OCI-LY7 (cell line): Measurements from ENCODE around the gene ATP2C2. TPM values are rescaled to one million over a fixed set of nuclear protein-coding genes. Genes with fewer than 3 reads are reported as not detected.

ENCODE experiments used
- BruUV-seq: library from RNA; stranded (reverse); fragments of 400-500 nt; replicated peaks from 2 replicates; lab custom pipeline; 2021; lab: Mats Ljungman, UMichigan
- CTCF ChIA-PET: fragments of 300-600 bp; sonication (Branson Sonifier 250); formaldehyde crosslinking; loops from one replicate; lab custom pipeline; 2022; ENCODE audit warnings: antibody characterized with exemption; ENCODE audit not compliant: unreplicated experiment; lab: Charles Lee
- POLR2A ChIA-PET: fragments of 300-600 bp; sonication (Branson Sonifier 250); formaldehyde crosslinking; loops from one replicate; lab custom pipeline; 2022; ENCODE audit warnings: antibody characterized with exemption; lab: Charles Lee
- DNase-seq: peaks from one replicate; pipeline ENCODE4 v3.0.0-alpha.2; 2015; ENCODE audit warnings: low spot score
- H2AFZ ChIP-seq: fragments of 200-600 bp; sonication (generic), shearing (Covaris generic); 2 replicates; pipeline ENCODE4 v1.6.1; 2014; ENCODE audit warnings: mild to moderate bottlenecking, antibody characterized with exemption, low read length, moderate library complexity
- H3K27ac ChIP-seq: fragments of 200-600 bp; sonication (generic); 2 replicates; pipeline ENCODE4 v1.5.1; 2014; ENCODE audit warnings: mixed run types, low read depth, mild to moderate bottlenecking, moderate library complexity, low read length, inconsistent platforms; ENCODE audit not compliant: poor library complexity, severe bottlenecking
- H3K36me3 ChIP-seq: fragments of 200-600 bp; sonication (generic); 2 replicates; pipeline ENCODE4 v1.6.1; 2014; ENCODE audit warnings: mild to moderate bottlenecking, antibody characterized with exemption, low read length, moderate library complexity, mixed read lengths; ENCODE audit not compliant: insufficient read depth
- H3K4me1 ChIP-seq: fragments of 200-600 bp; sonication (generic); 2 replicates; pipeline ENCODE4 v1.5.1; 2014; ENCODE audit warnings: mild to moderate bottlenecking, low read length; ENCODE audit not compliant: insufficient read depth, poor library complexity, severe bottlenecking
- H3K4me2 ChIP-seq: fragments of 200-600 bp; sonication (generic); 2 replicates; pipeline ENCODE4 v1.6.1; 2014; ENCODE audit warnings: mild to moderate bottlenecking, low read length
- H3K4me3 ChIP-seq: fragments of 200-600 bp; sonication (generic); 2 replicates; pipeline ENCODE4 v1.5.1; 2014; ENCODE audit warnings: mild to moderate bottlenecking, low read depth, low read length; ENCODE audit not compliant: poor library complexity, severe bottlenecking
- H3K79me2 ChIP-seq: fragments of 200-600 bp; sonication (generic); 2 replicates; pipeline ENCODE4 v1.6.1; 2016; ENCODE audit warnings: low read depth, mild to moderate bottlenecking, low read length, moderate library complexity, mixed read lengths; ENCODE audit not compliant: insufficient read depth
- H3K9me2 ChIP-seq: fragments of 200-600 bp; sonication (generic); 2 replicates; pipeline ENCODE4 v1.6.1; 2016; ENCODE audit warnings: mild to moderate bottlenecking, low read length, mixed read lengths; ENCODE audit not compliant: insufficient read depth
- H3K9me3 ChIP-seq: fragments of 200-600 bp; sonication (generic); 2 replicates; pipeline ENCODE4 v1.6.1; 2014; ENCODE audit warnings: mild to moderate bottlenecking, mixed run types, low read length, mixed read lengths
- H4K20me1 ChIP-seq: fragments of 200-600 bp; sonication (generic); 2 replicates; pipeline ENCODE4 v1.6.1; 2014; ENCODE audit warnings: mild to moderate bottlenecking, antibody characterized with exemption, low read length, moderate library complexity, mixed read lengths; ENCODE audit not compliant: insufficient read depth
- CTCF ChIP-seq: fragments of 200-600 bp; sonication (generic); conservative IDR thresholded peaks from 2 replicates; pipeline ENCODE4 v1.5.1; 2014; ENCODE audit warnings: mild to moderate bottlenecking, antibody characterized with exemption, low read length, moderate library complexity, mixed read lengths
- EZH2phosphoT487 ChIP-seq: fragments of 200-600 bp; sonication (generic); IDR thresholded peaks from 2 replicates; pipeline ENCODE4 v1.6.1; 2018; ENCODE audit warnings: low read depth, borderline replicate concordance, mild to moderate bottlenecking, mixed run types, antibody characterized with exemption, low read length, moderate library complexity, mixed read lengths
- intact Hi-C: fragments of 100-400 bp; cut with micrococcal nuclease; formaldehyde crosslinking; loops from one replicate; pipeline ENCODE4 v1.10.0; 2022; ENCODE audit not compliant: unreplicated experiment
- total RNA-seq, 2 experiments: library from RNA; depleted of rRNA in 1 of 2; stranded (reverse); fragments of >200 nt in 1 of 2; shearing (Covaris generic) in 1 of 2; gene quantifications; 2 replicates each; pipeline ENCODE4 v1.2.3, GENCODE V29; 2014 to 2022

The ATP2C2 gene
- total RNA-seq, 2 experiments from 2014 or later = 0.66 TPM; not detected in 1

- Histone ChIP-seq H3K36me3 (no peaks in the 10 kb centered on the region), H4K20me1 (no peaks in the 10 kb centered on the region), H2AFZ (no peak overlapping the region), H3K79me2 (no peaks in the 10 kb centered on the region), H3K9me3 (no peaks in the 10 kb centered on the region), H3K9me2 (no peaks in the 10 kb centered on the region), H3K4me3 (no peak overlapping the region), H3K4me1 (no peaks in the 10 kb centered on the region), H3K27ac (no peak overlapping the region), H3K4me2 (no peak overlapping the region)
- TF ChIP-seq CTCF (no peak), EZH2phosphoT487 (no peak)
- POLR2A ChIA-PET = interaction anchor here (0.6 kb wide), 1 partner anchor 442 kb away, joined by 3 read pairs; no protein-coding TSS in a partner anchor
- CTCF ChIA-PET = no interaction called here
- no TSS peak for BruUV-seq
- no peak for DNase-seq
- intact Hi-C loops = no loop called here
Measured at GRCh38 chr16:84330685-84331050, 37.7 kb upstream of the ATP2C2 start.

GRCh38 chr16:84331998-84332780 is 36.1 kb upstream of the ATP2C2 start:
- BruUV-seq = no TSS peak
- no peak overlapping the region for H2AFZ ChIP-seq
- H3K9me2 ChIP-seq = no peaks in the 10 kb centered on the region
- no peaks in the 10 kb centered on the region for H3K79me2 ChIP-seq
- H3K4me1 ChIP-seq = no peaks in the 10 kb centered on the region
- POLR2A ChIA-PET = no interaction called here
- H4K20me1 ChIP-seq = no peaks in the 10 kb centered on the region
- H3K36me3 ChIP-seq = no peaks in the 10 kb centered on the region
- intact Hi-C loops = no loop called here
- no peak for DNase-seq
- CTCF ChIA-PET = no interaction called here
- no peaks in the 10 kb centered on the region for H3K9me3 ChIP-seq
- H3K27ac ChIP-seq = no peak overlapping the region
- no peak overlapping the region for H3K4me2 ChIP-seq
- H3K4me3 ChIP-seq = no peak overlapping the region
- no peak for TF ChIP-seq CTCF
- TF ChIP-seq EZH2phosphoT487 = no peak

GRCh38 chr16:84332975-84333684 is 35.2 kb upstream of the ATP2C2 start:
- intact Hi-C loops = no loop called here
- Histone ChIP-seq H3K27ac (no peak overlapping the region), H3K79me2 (no peaks in the 10 kb centered on the region), H3K9me2 (no peaks in the 10 kb centered on the region), H4K20me1 (no peaks in the 10 kb centered on the region), H3K4me3 (no peak overlapping the region), H3K4me2 (no peak overlapping the region), H3K9me3 (no peaks in the 10 kb centered on the region), H3K36me3 (no peaks in the 10 kb centered on the region), H3K4me1 (no peaks in the 10 kb centered on the region), H2AFZ (no peak overlapping the region)
- no peak for DNase-seq
- no peak for TF ChIP-seq CTCF
- TF ChIP-seq EZH2phosphoT487 = no peak
- POLR2A ChIA-PET = no interaction called here
- CTCF ChIA-PET = no interaction called here
- BruUV-seq = no TSS peak
